Common myeloid progenitor, CD34-positive (primary cell): ENCODE measurements around the gene SELENOO.

Experiments
- CTCF ChIA-PET: fragments of 350-600 bp; sonication (Branson Sonifier 250); formaldehyde crosslinking; loops from one replicate; lab custom pipeline; 2021; ENCODE audit warnings: antibody characterized with exemption; lab: Charles Lee
- POLR2A ChIA-PET: fragments of 350-600 bp; sonication (Branson Sonifier 250); formaldehyde crosslinking; loops from one replicate; lab custom pipeline; 2021; ENCODE audit warnings: antibody characterized with exemption; lab: Charles Lee
- DNase-seq, 3 donors: peaks; one replicate each; pipeline versions ENCODE4 v3.0.0 to v3.0.0-alpha.2; 2013
- H3K27ac ChIP-seq, 2 experiments: 1 replicate in 1 of 2; 2 replicates in 1 of 2; pipeline ENCODE4 v1.7.0; 2013; ENCODE audit warnings: inconsistent platforms in 2 of 2, low read length in 2 of 2, mild to moderate bottlenecking in 2 of 2, low read depth in 1 of 2, moderate library complexity in 1 of 2; ENCODE audit not compliant: severe bottlenecking in 2 of 2, insufficient read depth in 1 of 2, poor library complexity in 1 of 2
- H3K27me3 ChIP-seq, 5 experiments: replicated peaks in 2 of 5; 1 replicate in 3 of 5; 2 replicates in 2 of 5; pipeline versions ENCODE4 v1.6.1 to v1.7.0; 2013; ENCODE audit warnings: low read length in 4 of 5, mild to moderate bottlenecking in 2 of 5, moderate library complexity in 2 of 5, inconsistent platforms in 1 of 5; ENCODE audit not compliant: insufficient read depth in 5 of 5, control insufficient read depth in 4 of 5
- H3K36me3 ChIP-seq, 4 experiments: 1 replicate in 2 of 4; 2 replicates in 2 of 4; pipeline versions ENCODE4 v1.6.1 to v1.7.0; 2013; ENCODE audit warnings: low read length in 3 of 4, control low read depth in 1 of 4, mild to moderate bottlenecking in 1 of 4; ENCODE audit not compliant: control insufficient read depth in 4 of 4, insufficient read depth in 4 of 4
- H3K4me1 ChIP-seq, 4 experiments: 1 replicate in 3 of 4; 2 replicates in 1 of 4; pipeline versions ENCODE4 v1.6.1 to v1.7.1; 2013; ENCODE audit warnings: low read length in 3 of 4, mild to moderate bottlenecking in 3 of 4, control low read depth in 1 of 4, inconsistent platforms in 1 of 4, moderate library complexity in 1 of 4; ENCODE audit not compliant: control insufficient read depth in 4 of 4, insufficient read depth in 4 of 4; ENCODE audit errors: control extremely low read depth in 1 of 4
- H3K4me3 ChIP-seq, 7 experiments: 1 replicate in 4 of 7; 2 replicates in 3 of 7; pipeline versions ENCODE4 v1.5.1 to v1.7.0; 2013; ENCODE audit warnings: mild to moderate bottlenecking in 7 of 7, low read length in 6 of 7, moderate library complexity in 6 of 7, inconsistent platforms in 2 of 7, low read depth in 2 of 7, control low read depth in 1 of 7; ENCODE audit not compliant: insufficient read depth in 4 of 7, control insufficient read depth in 1 of 7; ENCODE audit errors: extremely low read depth in 1 of 7
- H3K9me3 ChIP-seq, 5 experiments: 1 replicate in 4 of 5; 2 replicates in 1 of 5; pipeline versions ENCODE4 v1.6.1 to v1.7.1; 2013; ENCODE audit warnings: low read length in 4 of 5, mild to moderate bottlenecking in 2 of 5, inconsistent platforms in 1 of 5, low read depth in 1 of 5, moderate library complexity in 1 of 5; ENCODE audit not compliant: control insufficient read depth in 4 of 5, insufficient read depth in 2 of 5; ENCODE audit errors: control extremely low read depth in 1 of 5
- WGBS: methylation state at CpG from one replicate; pipeline ENCODE4 v1.1.5; 2013; ENCODE audit not compliant: insufficient coverage; 5-methylcytosine and 5-hydroxymethylcytosine counted together

SELENOO gene

DNA sequence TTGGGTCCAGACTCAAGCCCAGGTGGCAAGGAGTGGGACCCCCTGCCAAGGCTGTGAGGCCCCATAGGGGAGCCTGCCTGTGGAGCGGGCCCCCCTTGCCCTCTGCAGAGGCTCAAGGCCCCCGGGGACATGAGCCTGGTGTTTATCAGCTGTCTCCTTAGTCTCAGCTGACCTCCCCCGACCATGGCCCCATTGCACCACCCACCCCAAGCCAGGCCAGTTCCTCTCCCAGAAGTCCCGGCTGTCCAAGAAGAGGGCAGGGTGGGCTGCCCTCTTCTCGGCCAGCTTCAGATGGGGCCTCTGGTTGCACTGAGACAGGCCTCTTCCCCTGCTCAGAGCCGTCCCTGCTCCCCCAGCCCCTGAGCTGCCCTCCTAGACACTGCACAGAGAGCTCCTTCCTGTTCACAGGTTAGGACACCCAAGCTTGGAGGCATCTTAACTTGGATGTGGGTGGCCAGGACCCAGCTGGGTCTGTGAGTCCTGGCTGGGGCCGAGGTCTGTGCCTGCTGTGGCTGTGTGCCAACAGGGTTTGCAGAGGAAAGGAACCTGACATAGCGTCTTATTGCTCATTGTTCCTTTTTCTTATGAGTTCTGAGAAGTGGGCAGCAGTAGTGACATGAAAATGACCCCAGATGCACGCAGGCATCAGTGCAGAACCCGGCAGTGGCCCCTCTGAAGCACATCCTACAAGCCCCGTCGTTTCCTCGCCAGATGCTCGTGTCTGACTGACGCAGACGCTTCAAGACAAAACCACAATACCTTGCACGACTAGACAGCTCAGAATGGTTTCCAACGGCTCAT, 9.7 kb upstream of the SELENOO start:
- Histone ChIP-seq H3K4me3 (peak overlapping the region in 6 of 7 experiments; percentile 23 to 70 (median 63)), H3K9me3 (no peaks in the 10 kb centered on the region), H3K4me1 (peaks cover 0 to 80% (median 72%) of the 10 kb centered on the region in 4 experiments), H3K27ac (peak overlapping the region; percentile 89 to 93), H3K36me3 (peaks cover 2 to 40% (median 18%) of the 10 kb centered on the region in 4 experiments), H3K27me3 (no peaks in the 10 kb centered on the region)
- ChIA-PET CTCF (interaction anchor here (0.7 to 3.2 kb wide), 12 partner anchors 9 to 424 kb away, joined by 3 to 14 read pairs (median 4); partner anchors contain the start of genes MLC1 and PANX2), POLR2A (interaction anchor here (0.6 to 3.6 kb wide), 25 partner anchors 7 to 264 kb away, joined by 3 to 55 read pairs (median 4); partner anchors contain the start of genes HDAC10, MLC1, PANX2 and PIM3)
- under 1% methylated on average over 16 of the region's 18 CpGs for WGBS
- DNase-seq: peak; percentile 90 to 99 (median 98)

DNA sequence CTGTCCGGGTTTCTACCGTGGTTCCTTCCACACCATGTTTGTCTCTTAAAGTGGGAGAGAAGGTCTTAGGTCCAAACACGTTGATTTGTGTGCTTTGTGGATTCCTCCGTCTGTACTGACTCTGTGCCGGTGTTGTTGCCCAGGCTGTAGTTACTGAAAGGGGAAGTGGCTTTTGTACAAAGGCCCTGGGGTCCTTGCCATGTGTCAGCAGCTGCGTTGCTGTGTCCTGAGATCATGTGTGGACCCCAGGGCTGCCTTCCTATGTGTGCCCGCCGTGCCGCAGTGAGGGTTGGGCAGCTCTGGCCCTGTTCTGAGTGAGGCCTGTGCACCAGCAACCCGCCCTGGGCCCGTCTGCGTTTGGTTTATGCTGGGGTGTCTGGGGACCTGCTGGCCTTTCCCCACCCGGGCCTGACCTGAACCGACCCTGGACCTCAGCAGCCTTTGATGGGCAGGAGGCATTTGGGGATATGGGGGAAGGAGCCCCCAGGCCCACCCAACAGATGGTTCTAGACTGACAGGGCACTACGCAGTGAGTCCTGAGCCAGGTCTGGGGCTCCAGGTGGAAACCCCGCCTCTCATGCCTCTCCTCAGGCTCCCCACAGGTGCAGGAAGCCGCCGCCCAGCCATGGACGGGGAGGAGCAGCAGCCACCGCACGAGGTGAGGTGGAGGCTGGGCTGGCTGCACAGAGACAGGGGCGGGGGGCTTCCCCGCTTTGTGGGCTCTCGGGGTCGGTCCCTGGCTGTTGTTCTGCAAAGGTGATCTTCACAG, 8.2 kb upstream of the SELENOO start:
- ChIA-PET POLR2A (interaction anchor here (1.6 to 3.6 kb wide), 4 partner anchors 9 to 81 kb away, joined by 6 to 55 read pairs (median 20); partner anchors contain the start of genes PANX2 and SELENOO), CTCF (interaction anchor here (0.8 to 2.2 kb wide), 3 partner anchors 9 to 42 kb away, joined by 3 to 11 read pairs (median 3); no protein-coding TSS in a partner anchor)
- no peaks in the 10 kb centered on the region for H3K9me3 ChIP-seq
- peaks cover 0 to 65% (median 59%) of the 10 kb centered on the region in 4 experiments for H3K4me1 ChIP-seq
- H3K4me3 ChIP-seq: peak overlapping the region in 5 of 7 experiments; percentile 13 to 70 (median 36)
- H3K27ac ChIP-seq: peak overlapping the region; percentile 89 to 93
- WGBS: 43% methylated on average over 18 of the region's 25 CpGs
- DNase-seq: peak; percentile 45 to 83 (median 73)
- H3K36me3 ChIP-seq: peaks cover 2 to 53% (median 25%) of the 10 kb centered on the region in 4 experiments
- no peaks in the 10 kb centered on the region for H3K27me3 ChIP-seq

DNA sequence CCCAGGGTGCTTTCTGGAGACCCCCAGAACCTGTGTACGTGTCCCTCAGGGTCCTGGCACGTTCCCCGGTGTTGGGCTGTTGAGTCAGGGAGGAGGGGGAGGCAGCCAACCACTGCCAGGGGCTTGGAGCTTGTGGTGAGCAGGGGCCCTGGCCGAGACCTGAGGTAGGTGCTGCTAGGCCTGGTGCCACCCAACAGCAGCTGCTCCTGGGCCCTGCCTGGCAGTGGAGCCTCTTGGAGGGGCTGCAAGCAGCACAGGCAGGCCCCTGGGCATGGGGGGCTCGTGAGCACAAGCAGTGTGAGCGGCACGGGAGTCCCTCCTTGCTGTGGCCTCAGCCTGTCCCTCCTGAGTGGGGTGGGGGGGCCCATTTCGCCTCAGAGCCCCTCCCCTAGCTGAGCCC, 7.2 kb upstream of the SELENOO start:
- no peak for DNase-seq
- ChIA-PET CTCF (no interaction called here), POLR2A (interaction anchor here (1.2 kb wide), 1 partner anchor 43 kb away, joined by 3 read pairs; no protein-coding TSS in a partner anchor)
- no peak overlapping the region for H3K4me3 ChIP-seq
- H3K36me3 ChIP-seq: peaks cover 2 to 58% (median 29%) of the 10 kb centered on the region in 4 experiments
- H3K4me1 ChIP-seq: peaks cover 0 to 58% (median 51%) of the 10 kb centered on the region in 4 experiments
- H3K27me3 ChIP-seq: no peaks in the 10 kb centered on the region
- peak overlapping the region; percentile 20 to 34 for H3K27ac ChIP-seq
- H3K9me3 ChIP-seq: no peaks in the 10 kb centered on the region
- 88% methylated on average over 8 of the region's 8 CpGs for WGBS

DNA sequence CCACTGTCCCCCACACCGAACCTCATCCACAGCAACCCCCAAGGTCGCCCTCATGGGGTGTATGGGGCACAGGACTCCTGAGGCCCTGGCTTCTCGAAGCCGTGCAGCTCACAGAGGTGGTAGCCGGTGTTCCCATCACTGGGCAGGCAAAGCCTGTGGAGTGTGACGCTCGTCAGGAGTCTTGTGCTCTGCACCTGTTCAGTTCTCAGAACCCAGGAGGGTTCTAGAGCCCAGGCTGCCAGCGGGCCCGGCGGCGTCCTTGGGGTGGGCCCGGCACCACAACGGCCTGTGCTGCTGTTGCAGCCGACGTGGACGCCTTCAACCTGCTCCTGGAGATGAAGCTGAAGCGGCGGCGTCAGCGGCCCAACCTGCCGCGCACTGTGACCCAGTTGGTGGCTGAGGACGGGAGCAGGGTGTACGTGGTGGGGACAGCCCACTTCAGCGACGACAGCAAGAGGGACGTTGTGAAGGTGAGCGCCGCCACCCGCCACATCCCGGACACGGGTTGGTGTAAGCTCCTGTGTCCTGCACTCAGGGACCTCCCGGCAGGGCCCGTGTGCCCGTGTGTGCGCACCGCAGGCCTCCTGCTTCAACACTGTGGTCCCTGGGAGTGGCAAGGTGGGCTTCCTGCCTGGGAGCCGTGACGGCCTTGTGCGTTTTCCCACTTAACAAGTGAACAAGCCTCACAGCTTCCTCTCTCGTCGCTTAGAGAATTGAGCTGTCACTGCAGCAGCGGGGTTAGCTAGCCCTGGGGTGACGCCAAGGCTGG, 6.6 kb upstream of the SELENOO start:
- Histone ChIP-seq H3K4me1 (peaks cover 0 to 52% (median 45%) of the 10 kb centered on the region in 4 experiments), H3K36me3 (peaks cover 2 to 61% (median 30%) of the 10 kb centered on the region in 4 experiments)

DNA sequence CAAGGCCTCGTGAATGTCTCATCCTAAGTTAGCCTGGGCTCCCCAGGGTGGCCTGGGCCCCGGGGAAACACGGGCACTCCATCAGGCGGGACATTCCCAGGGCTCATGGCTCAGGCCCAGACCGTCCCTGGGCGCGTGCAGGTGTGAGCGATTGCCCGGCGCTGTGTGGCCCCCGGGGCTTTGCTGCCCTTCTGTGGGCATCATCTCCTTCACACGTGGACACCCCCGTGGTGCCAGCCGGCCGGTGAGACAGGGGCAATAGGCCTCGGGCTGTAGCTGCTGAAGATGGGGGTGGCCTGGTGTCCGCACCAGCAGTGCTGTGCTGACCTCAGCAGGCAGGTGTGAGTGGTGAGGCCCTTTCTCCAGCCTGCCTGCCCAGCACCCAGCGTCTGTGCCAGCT, 4.6 kb upstream of the SELENOO start:
- Histone ChIP-seq H3K9me3 (no peaks in the 10 kb centered on the region), H3K4me3 (no peak overlapping the region), H3K36me3 (peaks cover 2 to 64% (median 30%) of the 10 kb centered on the region in 4 experiments), H3K27me3 (no peaks in the 10 kb centered on the region), H3K27ac (no peak overlapping the region), H3K4me1 (peaks cover 0 to 41% (median 34%) of the 10 kb centered on the region in 4 experiments)
- ChIA-PET CTCF (interaction anchor here (1.2 kb wide), 1 partner anchor 54 kb away, joined by 3 read pairs; no protein-coding TSS in a partner anchor), POLR2A (interaction anchor here (0.6 kb wide), 1 partner anchor 31 kb away, joined by 6 read pairs; no protein-coding TSS in a partner anchor)
- WGBS: over 99% methylated on average over 18 of the region's 18 CpGs
- DNase-seq: no peak

More for the DNA sequence above, 6.6 kb upstream of the SELENOO start:
- DNase-seq: no peak
- no peak overlapping the region for H3K4me3 ChIP-seq
- POLR2A ChIA-PET: interaction anchor here (1.2 kb wide), 1 partner anchor 44 kb away, joined by 3 read pairs; no protein-coding TSS in a partner anchor
- 96% methylated on average over 39 of the region's 44 CpGs for WGBS
- H3K9me3 ChIP-seq: no peaks in the 10 kb centered on the region
- H3K27ac ChIP-seq: peak overlapping the region in 1 of 2 experiments; percentile 34
- no peaks in the 10 kb centered on the region for H3K27me3 ChIP-seq
- CTCF ChIA-PET: interaction anchor here (0.8 to 1.4 kb wide), 3 partner anchors 43 to 45 kb away, joined by 3 read pairs; no protein-coding TSS in a partner anchor
